GM12878 (cell line): ENCODE data around the gene MRPL39. TPM values are rescaled to one million over a fixed set of nuclear protein-coding genes. Genes with fewer than 3 reads are reported as not detected.

Experiments
- CHD2 ChIP-seq: IDR thresholded peaks from 2 replicates; pipeline ENCODE4 v1.6.1; 2011; ENCODE audit warnings: low read depth, low read length, improper control_type of control experiment, borderline replicate concordance
- HDAC6 ChIP-seq: fragments of 200-600 bp; sonication (generic); IDR thresholded peaks from one replicate; pipeline ENCODE4 v1.8.0; 2017; ENCODE audit warnings: antibody characterized with exemption; ENCODE audit not compliant: unreplicated experiment
- IRF4 ChIP-seq: IDR thresholded peaks from 2 replicates; pipeline ENCODE4 v1.6.1; 2011; ENCODE audit warnings: low read depth, low read length
- POLR2AphosphoS5 ChIP-seq: IDR thresholded peaks from 2 replicates; pipeline ENCODE4 v1.6.1; 2011; ENCODE audit warnings: mild to moderate bottlenecking, low read length, inconsistent platforms
- POU2F2 ChIP-seq: IDR thresholded peaks from 3 replicates; pipeline ENCODE4 v1.6.1; 2011; ENCODE audit warnings: low read depth, mild to moderate bottlenecking, low read length, borderline replicate concordance
- SMAD1 ChIP-seq: fragments of 450-650 bp; IDR thresholded peaks from 2 replicates; pipeline ENCODE4 v1.6.1; 2018; ENCODE audit warnings: mild to moderate bottlenecking, low read depth; ENCODE audit not compliant: partially characterized antibody
- SMARCA5 ChIP-seq: fragments of 450-650 bp; IDR thresholded peaks from 2 replicates; pipeline ENCODE4 v1.6.1; 2017; ENCODE audit warnings: mild to moderate bottlenecking
- TCF3 ChIP-seq: IDR thresholded peaks from 2 replicates; pipeline ENCODE4 v1.6.1; 2012; ENCODE audit warnings: low read depth, mild to moderate bottlenecking, low read length, borderline replicate concordance; ENCODE audit not compliant: insufficient read depth
- polyA plus RNA-seq, 11 experiments: library from polyadenylated mRNA; depleted of rRNA in 4 of 11; unstranded in 6 of 11; stranded (reverse) in 5 of 11; fragments of >200 nt; fragmentation: Nextera tagmentation in 4 of 11; fragmentation: Illumina TruSeq in 1 of 11; extraction: Ambion mirVana in 4 of 11; extraction: Trizol in 1 of 11; gene quantifications; 1 replicate in 1 of 11; 2 replicates in 10 of 11; pipeline versions ENCODE4 v1.2.1 to v1.2.3, GENCODE V29; 2011 to 2016; ENCODE audit warnings: inconsistent platforms in 2 of 11, missing spikeins in 2 of 11, low read depth in 1 of 11
- total RNA-seq, 4 experiments: library from RNA; depleted of rRNA in 3 of 4; stranded (reverse); fragments of >200 nt in 3 of 4; fragmentation: Illumina TruSeq in 1 of 4; extraction: Trizol in 1 of 4; gene quantifications; 2 replicates each; pipeline versions ENCODE4 v1.2.1 to v1.2.3, GENCODE V29; 2013 to 2021
- TF ChIP-seq, protein P1 (sequence below): fragments of 450-650 bp; IDR thresholded peaks from 2 replicates; pipeline ENCODE4 v1.6.1; 2016; ENCODE audit warnings: mild to moderate bottlenecking
- TF ChIP-seq, protein P2 (sequence below): fragments of 450-650 bp; IDR thresholded peaks from 2 replicates; pipeline ENCODE4 v1.6.1; 2016; ENCODE audit warnings: mild to moderate bottlenecking
- TF ChIP-seq, protein P3 (sequence below): IDR thresholded peaks from 2 replicates; pipeline ENCODE4 v1.6.1; 2011; ENCODE audit warnings: borderline replicate concordance, low read depth, mild to moderate bottlenecking, moderate library complexity, low read length; ENCODE audit not compliant: insufficient read depth, poor library complexity, severe bottlenecking

MRPL39 gene
- total and polyA plus RNA-seq, 10 of the 15 experiments (the other 5 are each of a cell fraction or from before 2014, with no cell fraction given): 68.8 to 292 (median 120) TPM

DNA sequence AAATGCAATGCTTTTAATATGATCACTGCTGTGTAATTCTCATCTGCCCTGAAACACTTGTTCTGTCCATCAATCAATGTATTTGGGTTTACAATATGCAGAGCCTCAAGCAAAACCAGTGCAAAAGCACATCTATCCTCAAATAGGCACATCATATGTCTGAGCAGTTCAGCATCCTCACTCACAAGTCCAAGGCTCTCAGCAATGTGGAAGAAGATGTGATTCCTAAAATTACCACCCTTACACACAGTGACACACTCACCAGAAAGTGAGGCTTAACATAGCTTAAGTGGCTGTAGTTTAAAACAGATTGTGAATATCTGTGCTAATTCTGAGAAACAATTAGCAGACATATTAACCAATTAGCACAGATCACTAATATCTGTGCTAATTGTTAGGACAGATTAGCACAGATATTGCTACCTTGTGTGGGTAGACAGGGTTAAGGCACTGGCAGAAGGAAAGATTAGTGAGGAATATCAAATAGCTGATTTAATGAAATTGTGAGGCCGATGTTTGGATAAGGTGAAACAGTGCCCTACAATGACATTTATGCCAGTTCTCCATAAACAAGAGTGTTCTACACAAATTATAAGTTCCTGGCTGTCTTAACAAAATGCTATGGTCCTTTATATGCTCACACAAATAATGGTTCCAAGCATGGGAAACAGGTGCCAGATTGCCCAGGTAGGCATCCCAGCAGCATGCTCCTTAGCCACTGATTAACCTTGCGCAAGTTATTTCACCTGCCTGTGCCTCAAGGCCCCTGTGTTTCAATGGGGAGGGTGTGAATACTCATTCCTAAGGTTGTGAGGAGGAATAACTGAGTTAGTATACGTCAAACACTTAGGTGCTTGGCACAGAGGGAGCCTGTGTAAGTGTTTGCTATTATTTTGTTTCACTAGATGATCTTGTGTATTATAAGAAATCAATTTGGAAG lies 41.7 kb downstream of the MRPL39 start (continued):
- TF ChIP-seq, protein P1, sequence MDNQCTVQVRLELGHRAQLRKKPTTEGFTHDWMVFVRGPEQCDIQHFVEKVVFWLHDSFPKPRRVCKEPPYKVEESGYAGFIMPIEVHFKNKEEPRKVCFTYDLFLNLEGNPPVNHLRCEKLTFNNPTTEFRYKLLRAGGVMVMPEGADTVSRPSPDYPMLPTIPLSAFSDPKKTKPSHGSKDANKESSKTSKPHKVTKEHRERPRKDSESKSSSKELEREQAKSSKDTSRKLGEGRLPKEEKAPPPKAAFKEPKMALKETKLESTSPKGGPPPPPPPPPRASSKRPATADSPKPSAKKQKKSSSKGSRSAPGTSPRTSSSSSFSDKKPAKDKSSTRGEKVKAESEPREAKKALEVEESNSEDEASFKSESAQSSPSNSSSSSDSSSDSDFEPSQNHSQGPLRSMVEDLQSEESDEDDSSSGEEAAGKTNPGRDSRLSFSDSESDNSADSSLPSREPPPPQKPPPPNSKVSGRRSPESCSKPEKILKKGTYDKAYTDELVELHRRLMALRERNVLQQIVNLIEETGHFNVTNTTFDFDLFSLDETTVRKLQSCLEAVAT: peak; percentile 30
- TF ChIP-seq POU2F2 (peak; percentile 66), CHD2 (0 out of 2 replicates have a peak, but pooled peaks have one; percentile 28), SMAD1 (peak; percentile 18), IRF4 (peak; percentile 31; the same call in 1 of the 2 replicates), TCF3 (peak; percentile 63; the same call in 1 of the 2 replicates), POLR2AphosphoS5 (peak; percentile 99), SMARCA5 (no peak), HDAC6 (peak; percentile 37)
- TF ChIP-seq, protein P2, sequence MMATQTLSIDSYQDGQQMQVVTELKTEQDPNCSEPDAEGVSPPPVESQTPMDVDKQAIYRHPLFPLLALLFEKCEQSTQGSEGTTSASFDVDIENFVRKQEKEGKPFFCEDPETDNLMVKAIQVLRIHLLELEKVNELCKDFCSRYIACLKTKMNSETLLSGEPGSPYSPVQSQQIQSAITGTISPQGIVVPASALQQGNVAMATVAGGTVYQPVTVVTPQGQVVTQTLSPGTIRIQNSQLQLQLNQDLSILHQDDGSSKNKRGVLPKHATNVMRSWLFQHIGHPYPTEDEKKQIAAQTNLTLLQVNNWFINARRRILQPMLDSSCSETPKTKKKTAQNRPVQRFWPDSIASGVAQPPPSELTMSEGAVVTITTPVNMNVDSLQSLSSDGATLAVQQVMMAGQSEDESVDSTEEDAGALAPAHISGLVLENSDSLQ: peak; percentile 35; the same call in 1 of the 2 replicates
- TF ChIP-seq, protein P3, sequence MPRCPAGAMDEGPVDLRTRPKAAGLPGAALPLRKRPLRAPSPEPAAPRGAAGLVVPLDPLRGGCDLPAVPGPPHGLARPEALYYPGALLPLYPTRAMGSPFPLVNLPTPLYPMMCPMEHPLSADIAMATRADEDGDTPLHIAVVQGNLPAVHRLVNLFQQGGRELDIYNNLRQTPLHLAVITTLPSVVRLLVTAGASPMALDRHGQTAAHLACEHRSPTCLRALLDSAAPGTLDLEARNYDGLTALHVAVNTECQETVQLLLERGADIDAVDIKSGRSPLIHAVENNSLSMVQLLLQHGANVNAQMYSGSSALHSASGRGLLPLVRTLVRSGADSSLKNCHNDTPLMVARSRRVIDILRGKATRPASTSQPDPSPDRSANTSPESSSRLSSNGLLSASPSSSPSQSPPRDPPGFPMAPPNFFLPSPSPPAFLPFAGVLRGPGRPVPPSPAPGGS: peak; percentile 75
